ENCODE data around the gene IMMP2L. TPM values are rescaled to one million over a fixed set of nuclear protein-coding genes. Genes with fewer than 3 reads are reported as not detected.

The IMMP2L gene
- polyA plus RNA-seq, 1 donor (not counting 4 experiments of a cell fraction or from before 2014, with no cell fraction given), result 14.1 TPM

- dilution Hi-C loops (cut with MboI; ENCODE audit: extremely low pct_ligation_motif_present, low sequenced_read_pairs), result no loop called here
- no peaks in the 10 kb centered on the region for H3K9me3 ChIP-seq (ENCODE audit: control insufficient read depth, low read depth, low read length)
- DNase-seq (ENCODE audit: low read depth, low spot score), result no peak
- no peaks in the 10 kb centered on the region for H4K20me1 ChIP-seq (ENCODE audit: control insufficient read depth, extremely low read depth, insufficient read depth, low read length)
- no peaks in the 10 kb centered on the region for H3K36me3 ChIP-seq (ENCODE audit: control insufficient read depth in 2 of 2, extremely low read depth in 1 of 2, insufficient read depth in 2 of 2, low read length in 2 of 2)
- H3K4me3 ChIP-seq (ENCODE audit: control insufficient read depth in 2 of 3, extremely low read depth in 1 of 3, insufficient read depth in 2 of 3, low read depth in 1 of 3, low read length in 3 of 3), result no peak overlapping the region
- no peak overlapping the region for H3K9ac ChIP-seq (ENCODE audit: control insufficient read depth, extremely low read depth, insufficient read depth, low read length)
- H3K4me1 ChIP-seq (ENCODE audit: control insufficient read depth, extremely low read depth, insufficient read depth, low read length), result no peaks in the 10 kb centered on the region
- H3K27me3 ChIP-seq (ENCODE audit: control insufficient read depth, extremely low read depth, insufficient read depth, low read length), result no peaks in the 10 kb centered on the region
- H3K79me2 ChIP-seq (ENCODE audit: control insufficient read depth, insufficient read depth, low read length), result no peaks in the 10 kb centered on the region
- no peak for FAIRE-seq
- TF ChIP-seq EZH2 (IDR thresholded peaks at IDR 0.05; ENCODE audit: low read length), result no peak
- TF ChIP-seq, protein P1, sequence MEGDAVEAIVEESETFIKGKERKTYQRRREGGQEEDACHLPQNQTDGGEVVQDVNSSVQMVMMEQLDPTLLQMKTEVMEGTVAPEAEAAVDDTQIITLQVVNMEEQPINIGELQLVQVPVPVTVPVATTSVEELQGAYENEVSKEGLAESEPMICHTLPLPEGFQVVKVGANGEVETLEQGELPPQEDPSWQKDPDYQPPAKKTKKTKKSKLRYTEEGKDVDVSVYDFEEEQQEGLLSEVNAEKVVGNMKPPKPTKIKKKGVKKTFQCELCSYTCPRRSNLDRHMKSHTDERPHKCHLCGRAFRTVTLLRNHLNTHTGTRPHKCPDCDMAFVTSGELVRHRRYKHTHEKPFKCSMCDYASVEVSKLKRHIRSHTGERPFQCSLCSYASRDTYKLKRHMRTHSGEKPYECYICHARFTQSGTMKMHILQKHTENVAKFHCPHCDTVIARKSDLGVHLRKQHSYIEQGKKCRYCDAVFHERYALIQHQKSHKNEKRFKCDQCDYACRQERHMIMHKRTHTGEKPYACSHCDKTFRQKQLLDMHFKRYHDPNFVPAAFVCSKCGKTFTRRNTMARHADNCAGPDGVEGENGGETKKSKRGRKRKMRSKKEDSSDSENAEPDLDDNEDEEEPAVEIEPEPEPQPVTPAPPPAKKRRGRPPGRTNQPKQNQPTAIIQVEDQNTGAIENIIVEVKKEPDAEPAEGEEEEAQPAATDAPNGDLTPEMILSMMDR (optimal IDR thresholded peaks at IDR 0.05 in 1 of 3, IDR thresholded peaks at IDR 0.05 in 1 of 3, conservative IDR thresholded peaks at IDR 0.05 in 1 of 3; ENCODE audit: extremely low read depth in 1 of 3, insufficient read depth in 2 of 3, low read length in 3 of 3), result no peak
- H3K9me1 ChIP-seq (ENCODE audit: control insufficient read depth, extremely low read depth, insufficient read depth, low read length), result no peaks in the 10 kb centered on the region
- no peak overlapping the region for H3K4me2 ChIP-seq (ENCODE audit: control insufficient read depth, extremely low read depth, insufficient read depth, low read depth, low read length)
- no peak overlapping the region for H3K27ac ChIP-seq (ENCODE audit: control insufficient read depth, insufficient read depth, low read length)
- H2AFZ ChIP-seq (ENCODE audit: control insufficient read depth, low read length), result no peak overlapping the region
These were observed 388.8 kb downstream of the IMMP2L start for GRCh38 chr7:111173528-111173927.

- H3K27me3 ChIP-seq (ENCODE audit: control insufficient read depth, extremely low read depth, insufficient read depth, low read length), result no peaks in the 10 kb centered on the region
- no peak overlapping the region for H2AFZ ChIP-seq (ENCODE audit: control insufficient read depth, low read length)
- TF ChIP-seq, protein P1 (optimal IDR thresholded peaks at IDR 0.05 in 1 of 3, IDR thresholded peaks at IDR 0.05 in 1 of 3, conservative IDR thresholded peaks at IDR 0.05 in 1 of 3; ENCODE audit: extremely low read depth in 1 of 3, insufficient read depth in 2 of 3, low read length in 3 of 3), result no peak
- TF ChIP-seq EZH2 (IDR thresholded peaks at IDR 0.05; ENCODE audit: low read length), result no peak
- no peaks in the 10 kb centered on the region for H3K36me3 ChIP-seq (ENCODE audit: control insufficient read depth in 2 of 2, extremely low read depth in 1 of 2, insufficient read depth in 2 of 2, low read length in 2 of 2)
- no peaks in the 10 kb centered on the region for H3K4me1 ChIP-seq (ENCODE audit: control insufficient read depth, extremely low read depth, insufficient read depth, low read length)
- no peaks in the 10 kb centered on the region for H3K9me3 ChIP-seq (ENCODE audit: control insufficient read depth, low read depth, low read length)
- no peaks in the 10 kb centered on the region for H3K79me2 ChIP-seq (ENCODE audit: control insufficient read depth, insufficient read depth, low read length)
- no peak overlapping the region for H3K27ac ChIP-seq (ENCODE audit: control insufficient read depth, insufficient read depth, low read length)
- no peak for FAIRE-seq
- no peak for DNase-seq (ENCODE audit: low read depth, low spot score)
- dilution Hi-C loops (cut with MboI; ENCODE audit: extremely low pct_ligation_motif_present, low sequenced_read_pairs), result no loop called here
- H3K4me3 ChIP-seq (ENCODE audit: control insufficient read depth in 2 of 3, extremely low read depth in 1 of 3, insufficient read depth in 2 of 3, low read depth in 1 of 3, low read length in 3 of 3), result no peak overlapping the region
- H3K9me1 ChIP-seq (ENCODE audit: control insufficient read depth, extremely low read depth, insufficient read depth, low read length), result no peaks in the 10 kb centered on the region
- no peak overlapping the region for H3K4me2 ChIP-seq (ENCODE audit: control insufficient read depth, extremely low read depth, insufficient read depth, low read depth, low read length)
- H4K20me1 ChIP-seq (ENCODE audit: control insufficient read depth, extremely low read depth, insufficient read depth, low read length), result no peaks in the 10 kb centered on the region
- no peak overlapping the region for H3K9ac ChIP-seq (ENCODE audit: control insufficient read depth, extremely low read depth, insufficient read depth, low read length)
These were observed 389.6 kb downstream of the IMMP2L start for GRCh38 chr7:111172564-111173257.

Measured in keratinocyte (primary cell).